Dedifferentiated amniotic fluid mesenchymal stem cell (primary cell): ENCODE measurements around the gene GIMAP5.

ENCODE experiments used
- DNase-seq: peaks from one replicate; pipeline ENCODE4 v3.0.0-alpha.2; 2016; ENCODE audit errors: extremely low spot score

Gene GIMAP5

GRCh38 chr7:150735596-150736358 is 1.4 kb upstream of the GIMAP5 start:
- DNase-seq, result no peak

- DNase-seq, result no peak
Measured at GRCh38 chr7:150736864-150737263, 354 bp upstream of the GIMAP5 start.

GRCh38 chr7:150738092-150738491 is 874 bp downstream of the GIMAP5 start:
- no peak for DNase-seq

GRCh38 chr7:150738591-150739001 is 1.4 kb downstream of the GIMAP5 start:
- DNase-seq, result no peak

GRCh38 chr7:150739033-150739432 is 1.8 kb downstream of the GIMAP5 start:
- DNase-seq, result no peak

GRCh38 chr7:150740053-150740452 is 2.8 kb downstream of the GIMAP5 start:
- DNase-seq, result no peak

GRCh38 chr7:150742286-150742968 is 5.2 kb downstream of the GIMAP5 start:
- no peak for DNase-seq

- DNase-seq, result no peak
Measured at GRCh38 chr7:150744041-150744656, 6.9 kb downstream of the GIMAP5 start.

- no peak for DNase-seq
Measured at GRCh38 chr7:150745086-150745485, 7.9 kb downstream of the GIMAP5 start.

GRCh38 chr7:150745876-150746275 is 8.7 kb downstream of the GIMAP5 start:
- no peak for DNase-seq

GRCh38 chr7:150746921-150747320 is 9.7 kb downstream of the GIMAP5 start:
- no peak for DNase-seq

- DNase-seq, result no peak
Measured at GRCh38 chr7:150748376-150748775, 11.2 kb downstream of the GIMAP5 start.

GRCh38 chr7:150751702-150752101 is 14.5 kb downstream of the GIMAP5 start:
- DNase-seq, result no peak

- DNase-seq, result no peak
Measured at GRCh38 chr7:150753239-150753638, 16.0 kb downstream of the GIMAP5 start.

- no peak for DNase-seq
Measured at GRCh38 chr7:150753826-150754603, 16.8 kb downstream of the GIMAP5 start.

- no peak for DNase-seq
Measured at GRCh38 chr7:150754951-150755350, 17.7 kb downstream of the GIMAP5 start.

- DNase-seq, result no peak
Measured at GRCh38 chr7:150755473-150756099, 18.4 kb downstream of the GIMAP5 start.

GRCh38 chr7:150756166-150756565 is 18.9 kb downstream of the GIMAP5 start:
- no peak for DNase-seq

- no peak for DNase-seq
Measured at GRCh38 chr7:150756858-150757257, 19.6 kb downstream of the GIMAP5 start.

- no peak for DNase-seq
Measured at GRCh38 chr7:150759479-150759878, 22.3 kb downstream of the GIMAP5 start.

- DNase-seq, result no peak
Measured at GRCh38 chr7:150766334-150766709, 29.1 kb downstream of the GIMAP5 start.

GRCh38 chr7:150769768-150770167 is 32.5 kb downstream of the GIMAP5 start:
- DNase-seq, result no peak
